ENCODE results near the gene TOMM34. TPM values are rescaled to one million over a fixed set of nuclear protein-coding genes. Genes with fewer than 3 reads are reported as not detected.
A peak's percentile ranks its signal among the peaks of the same experiment; 100 is the strongest.

TOMM34 gene
- total RNA-seq, 4 donors from 2014 or later: 14.4 to 17.3 (median 15.6) TPM

DNA sequence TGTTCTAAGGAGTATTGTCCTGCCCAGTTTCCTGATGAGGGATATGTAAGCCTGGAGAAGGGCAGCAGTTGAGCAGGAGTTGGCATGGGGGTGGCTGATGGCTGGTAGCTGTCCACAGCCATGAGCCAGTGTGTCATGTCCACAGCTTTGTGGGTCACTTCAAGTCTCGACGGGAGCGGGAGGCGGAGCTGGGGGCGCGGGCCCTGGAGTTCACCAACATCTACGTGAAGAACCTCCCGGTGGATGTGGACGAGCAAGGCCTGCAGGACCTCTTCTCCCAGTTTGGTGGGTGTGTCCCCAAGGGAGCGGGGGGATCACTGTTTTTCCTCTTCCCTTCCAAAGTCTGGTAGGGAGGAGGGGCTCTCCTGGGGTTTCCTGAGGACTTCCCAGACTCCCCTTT lies 41.4 kb downstream of the TOMM34 start:
- TF ChIP-seq EP300 (IDR thresholded peaks at IDR 0.05) (no peak), POLR2A (IDR thresholded peaks at IDR 0.05) (no peak), POLR2AphosphoS5 (IDR thresholded peaks at IDR 0.05) (no peak)
- TF ChIP-seq, protein P1, sequence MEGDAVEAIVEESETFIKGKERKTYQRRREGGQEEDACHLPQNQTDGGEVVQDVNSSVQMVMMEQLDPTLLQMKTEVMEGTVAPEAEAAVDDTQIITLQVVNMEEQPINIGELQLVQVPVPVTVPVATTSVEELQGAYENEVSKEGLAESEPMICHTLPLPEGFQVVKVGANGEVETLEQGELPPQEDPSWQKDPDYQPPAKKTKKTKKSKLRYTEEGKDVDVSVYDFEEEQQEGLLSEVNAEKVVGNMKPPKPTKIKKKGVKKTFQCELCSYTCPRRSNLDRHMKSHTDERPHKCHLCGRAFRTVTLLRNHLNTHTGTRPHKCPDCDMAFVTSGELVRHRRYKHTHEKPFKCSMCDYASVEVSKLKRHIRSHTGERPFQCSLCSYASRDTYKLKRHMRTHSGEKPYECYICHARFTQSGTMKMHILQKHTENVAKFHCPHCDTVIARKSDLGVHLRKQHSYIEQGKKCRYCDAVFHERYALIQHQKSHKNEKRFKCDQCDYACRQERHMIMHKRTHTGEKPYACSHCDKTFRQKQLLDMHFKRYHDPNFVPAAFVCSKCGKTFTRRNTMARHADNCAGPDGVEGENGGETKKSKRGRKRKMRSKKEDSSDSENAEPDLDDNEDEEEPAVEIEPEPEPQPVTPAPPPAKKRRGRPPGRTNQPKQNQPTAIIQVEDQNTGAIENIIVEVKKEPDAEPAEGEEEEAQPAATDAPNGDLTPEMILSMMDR (IDR thresholded peaks at IDR 0.05): no peak
- WGBS: 96% methylated on average over 10 of the region's 10 CpGs
- no peak overlapping the region for H3K4me3 ChIP-seq
- H3K36me3 ChIP-seq: peaks cover 11% of the 10 kb centered on the region
- H3K27me3 ChIP-seq: no peaks in the 10 kb centered on the region
- DNase-seq (ENCODE audit: low spot score in 2 of 2): no peak
- H3K27ac ChIP-seq: no peak overlapping the region
- no peaks in the 10 kb centered on the region for H3K4me1 ChIP-seq
- no peaks in the 10 kb centered on the region for H3K9me3 ChIP-seq

DNA sequence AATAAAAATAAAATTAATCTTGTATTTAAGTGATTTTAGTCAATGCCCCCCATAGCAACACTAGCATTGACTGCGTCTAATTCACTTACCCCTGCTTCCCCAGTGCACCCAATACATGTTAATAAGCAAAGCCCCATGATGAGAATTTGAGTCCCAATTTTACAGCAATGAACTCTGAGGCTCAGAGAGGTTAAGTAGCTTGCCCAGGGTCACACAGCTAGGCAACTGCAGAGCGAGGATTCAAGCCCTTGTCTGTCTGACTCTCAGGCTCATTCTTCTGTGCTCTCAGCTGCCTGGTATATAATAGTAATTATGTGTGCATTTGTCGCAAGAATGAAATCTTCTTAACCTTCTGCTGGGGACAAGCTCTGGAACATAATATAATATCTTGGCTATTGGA lies 41.9 kb downstream of the TOMM34 start:
- TF ChIP-seq EP300 (IDR thresholded peaks at IDR 0.05) (no peak), POLR2A (IDR thresholded peaks at IDR 0.05) (no peak), POLR2AphosphoS5 (IDR thresholded peaks at IDR 0.05) (no peak)
- TF ChIP-seq, protein P1 (IDR thresholded peaks at IDR 0.05): no peak
- H3K4me3 ChIP-seq: no peak overlapping the region
- no peaks in the 10 kb centered on the region for H3K27me3 ChIP-seq
- no peak overlapping the region for H3K27ac ChIP-seq
- no peaks in the 10 kb centered on the region for H3K4me1 ChIP-seq
- no peaks in the 10 kb centered on the region for H3K9me3 ChIP-seq
- peaks cover 12% of the 10 kb centered on the region for H3K36me3 ChIP-seq
- peak in 1 of 2 donors; percentile 11 for DNase-seq (ENCODE audit: low spot score in 2 of 2)
- 100% methylated on average over 3 of the region's 3 CpGs for WGBS

DNA sequence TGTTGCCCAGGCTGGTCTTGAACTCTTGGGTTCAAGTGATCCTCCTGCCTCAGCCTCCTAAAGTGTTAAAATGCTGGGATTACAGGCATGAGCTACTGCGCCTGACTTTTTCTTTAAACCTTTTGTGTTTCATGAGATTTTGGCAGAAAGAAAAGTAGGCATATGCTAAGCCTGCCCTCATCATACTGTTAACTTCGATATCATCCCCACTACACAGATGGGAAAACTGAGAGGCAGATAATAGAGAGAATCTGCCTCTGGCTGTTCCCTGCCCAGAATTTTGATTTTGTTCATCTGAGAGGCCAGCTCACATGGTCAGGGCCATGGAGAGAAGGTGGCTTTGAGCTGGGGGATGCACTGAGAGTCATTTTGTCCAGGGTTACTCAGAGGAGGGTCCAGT lies 42.8 kb downstream of the TOMM34 start:
- no peak overlapping the region for H3K4me3 ChIP-seq
- H3K36me3 ChIP-seq: peaks cover 14% of the 10 kb centered on the region
- DNase-seq (ENCODE audit: low spot score in 2 of 2): no peak
- H3K27ac ChIP-seq: no peak overlapping the region
- TF ChIP-seq, protein P1 (IDR thresholded peaks at IDR 0.05): no peak
- TF ChIP-seq POLR2A (IDR thresholded peaks at IDR 0.05) (no peak), POLR2AphosphoS5 (IDR thresholded peaks at IDR 0.05) (no peak), EP300 (IDR thresholded peaks at IDR 0.05) (no peak)
- no peaks in the 10 kb centered on the region for H3K27me3 ChIP-seq
- H3K4me1 ChIP-seq: no peaks in the 10 kb centered on the region
- H3K9me3 ChIP-seq: no peaks in the 10 kb centered on the region
- WGBS: 96% methylated on average over 2 of the region's 2 CpGs

DNA sequence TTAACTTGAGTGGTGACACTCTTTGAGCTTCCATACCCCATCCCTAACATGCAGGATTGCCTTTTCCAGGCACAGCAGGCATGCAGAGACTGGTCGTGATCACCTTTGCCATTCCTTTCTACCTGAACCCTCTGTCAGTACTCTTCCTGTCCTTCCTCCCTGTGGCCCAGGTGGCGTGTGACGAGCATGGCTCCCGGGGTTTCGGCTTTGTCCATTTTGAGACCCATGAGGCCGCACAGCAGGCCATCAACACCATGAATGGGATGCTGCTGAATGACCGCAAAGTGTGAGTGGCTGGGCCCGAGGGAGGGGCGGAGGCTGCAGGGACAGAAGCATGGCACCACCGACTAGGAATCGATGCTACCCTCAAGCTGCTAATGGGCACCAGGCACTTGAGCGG lies 43.6 kb downstream of the TOMM34 start:
- Histone ChIP-seq H3K27me3 (no peaks in the 10 kb centered on the region), H3K36me3 (peaks cover 14% of the 10 kb centered on the region), H3K4me1 (no peaks in the 10 kb centered on the region), H3K27ac (no peak overlapping the region), H3K9me3 (no peaks in the 10 kb centered on the region), H3K4me3 (no peak overlapping the region)
- no peak for TF ChIP-seq EP300 (IDR thresholded peaks at IDR 0.05)
- 95% methylated on average over 12 of the region's 12 CpGs for WGBS
- DNase-seq (ENCODE audit: low spot score in 2 of 2): no peak

DNA sequence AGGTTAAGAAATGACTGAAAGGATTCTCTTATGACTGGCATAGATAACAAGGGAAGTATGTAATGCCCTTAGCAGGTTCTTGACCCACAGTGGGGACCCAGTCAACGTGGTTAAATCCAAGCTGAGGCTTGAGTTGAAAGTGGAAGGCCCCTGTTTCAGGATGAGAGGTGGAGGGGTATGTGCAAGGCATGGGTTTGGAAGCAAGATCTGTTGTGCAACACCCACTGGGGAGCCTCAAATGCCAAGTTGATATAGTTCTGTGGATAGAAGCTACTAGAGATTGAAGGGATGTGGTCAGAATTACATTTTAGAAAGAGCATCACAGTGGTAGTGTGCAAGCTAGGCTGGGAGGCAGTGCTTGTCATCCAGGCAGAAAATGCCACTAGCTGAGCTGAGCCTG lies 45.3 kb downstream of the TOMM34 start:
- H3K27ac ChIP-seq: no peak overlapping the region
- peaks cover 14% of the 10 kb centered on the region for H3K36me3 ChIP-seq
- no peaks in the 10 kb centered on the region for H3K9me3 ChIP-seq
- no peaks in the 10 kb centered on the region for H3K27me3 ChIP-seq
- WGBS: 86% methylated on average over 1 of the region's 1 CpG
- no peak overlapping the region for H3K4me3 ChIP-seq
- H3K4me1 ChIP-seq: peaks cover 9% of the 10 kb centered on the region
- TF ChIP-seq, protein P1 (IDR thresholded peaks at IDR 0.05): no peak
- no peak for TF ChIP-seq POLR2AphosphoS5 (IDR thresholded peaks at IDR 0.05)
- no peak for TF ChIP-seq POLR2A (IDR thresholded peaks at IDR 0.05)
- no peak for TF ChIP-seq EP300 (IDR thresholded peaks at IDR 0.05)
- DNase-seq (ENCODE audit: low spot score in 2 of 2): no peak

DNA sequence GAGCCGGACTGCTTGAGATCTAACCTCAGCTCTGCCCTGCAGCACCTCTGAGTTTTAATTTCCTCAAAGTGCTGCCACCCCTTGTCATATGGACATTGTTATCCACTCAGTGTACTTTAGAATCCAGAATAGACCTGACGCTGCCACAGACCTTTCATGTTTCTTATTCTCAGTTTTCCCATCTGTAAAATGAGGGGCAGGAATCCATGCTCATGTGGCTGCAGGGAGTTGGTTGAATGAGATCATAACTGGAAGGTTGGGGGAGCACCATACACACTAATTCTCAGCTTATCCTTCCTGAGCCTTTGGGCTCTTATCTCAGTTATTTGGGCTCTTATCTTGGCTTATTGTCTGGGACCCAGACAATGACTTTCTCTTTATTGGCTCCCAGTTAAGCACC lies 48.0 kb downstream of the TOMM34 start:
- H3K27ac ChIP-seq: no peak overlapping the region
- no peak for DNase-seq (ENCODE audit: low spot score in 2 of 2)
- WGBS: 91% methylated on average over 2 of the region's 2 CpGs

More for the DNA sequence above, 48.0 kb downstream of the TOMM34 start:
- peaks cover 26% of the 10 kb centered on the region for H3K36me3 ChIP-seq
- H3K4me3 ChIP-seq: no peak overlapping the region
- TF ChIP-seq, protein P1 (IDR thresholded peaks at IDR 0.05): no peak
- TF ChIP-seq EP300 (IDR thresholded peaks at IDR 0.05): no peak
- TF ChIP-seq POLR2A (IDR thresholded peaks at IDR 0.05): no peak
- TF ChIP-seq POLR2AphosphoS5 (IDR thresholded peaks at IDR 0.05): no peak
- no peaks in the 10 kb centered on the region for H3K9me3 ChIP-seq
- H3K4me1 ChIP-seq: peaks cover 17% of the 10 kb centered on the region
- H3K27me3 ChIP-seq: no peaks in the 10 kb centered on the region

Measured in suprapubic skin (tissue), 4 donors.